Peyer's patch (tissue), 4 donors: Measurements from ENCODE around the gene PACRG. TPM values are rescaled to one million over a fixed set of nuclear protein-coding genes. Genes with fewer than 3 reads are reported as not detected.

Source experiments
- DNase-seq, 3 donors: peaks; one replicate each; pipeline ENCODE4 v3.0.0-alpha.2; 2017 to 2019
- H3K27ac ChIP-seq, 4 donors: fragments of 200-600 bp; sonication (generic); one replicate each; pipeline ENCODE4 v1.5.1; 2016 to 2019
- H3K27me3 ChIP-seq, 2 donors: fragments of 200-600 bp; sonication (generic); one replicate each; pipeline ENCODE4 v1.5.1; 2019
- H3K36me3 ChIP-seq, 3 donors: fragments of 200-600 bp; sonication (generic); one replicate each; pipeline ENCODE4 v1.5.1; 2016 to 2019
- H3K4me1 ChIP-seq, 4 donors: fragments of 200-600 bp; sonication (generic); one replicate each; pipeline ENCODE4 v1.5.1; 2016 to 2019
- H3K4me3 ChIP-seq, 4 donors: fragments of 200-600 bp; sonication (generic); 1 replicate in 3 of 4; 2 replicates in 1 of 4; pipeline ENCODE4 v1.5.1; 2016 to 2019; ENCODE audit warnings: mild to moderate bottlenecking in 1 of 4
- H3K9me3 ChIP-seq, 4 donors: fragments of 200-600 bp; sonication (generic); one replicate each; pipeline ENCODE4 v1.5.1; 2016 to 2019; ENCODE audit warnings: mild to moderate bottlenecking in 1 of 4
- CTCF ChIP-seq, 6 experiments: fragments of 450-650 bp in 4 of 6; fragments of 200-600 bp in 2 of 6; sonication (generic) in 1 of 6; IDR thresholded peaks; one replicate each; pipeline ENCODE4 v1.5.1; 2017 to 2019; ENCODE audit warnings: antibody characterized with exemption in 6 of 6, mild to moderate bottlenecking in 3 of 6, moderate library complexity in 1 of 6
- POLR2A ChIP-seq, 2 donors: fragments of 450-650 bp; IDR thresholded peaks; one replicate each; pipeline ENCODE4 v1.5.1; 2017; ENCODE audit warnings: antibody characterized with exemption in 2 of 2, mild to moderate bottlenecking in 2 of 2, moderate library complexity in 2 of 2
- total RNA-seq, 4 donors: library from RNA; depleted of rRNA; stranded (reverse); fragments of >200 nt; gene quantifications; one replicate each; pipeline ENCODE4 v1.1.0, GENCODE V29; 2016

Gene PACRG
- total RNA-seq, 4 donors from 2014 or later: 0.76 to 2.5 TPM; not detected in 2

GRCh38 chr6:163243083-163243482 lies 515.3 kb downstream of the PACRG start:
- H3K4me3 ChIP-seq: no peak overlapping the region
- no peak overlapping the region for H3K27ac ChIP-seq
- H3K27me3 ChIP-seq: no peaks in the 10 kb centered on the region
- H3K4me1 ChIP-seq: no peaks in the 10 kb centered on the region
- H3K36me3 ChIP-seq: no peaks in the 10 kb centered on the region
- DNase-seq: no peak
- no peaks in the 10 kb centered on the region for H3K9me3 ChIP-seq
- no peak for TF ChIP-seq CTCF (IDR thresholded peaks at IDR 0.05)
- TF ChIP-seq POLR2A (IDR thresholded peaks at IDR 0.05): no peak

- Histone ChIP-seq H3K27ac (no peak overlapping the region), H3K4me1 (no peaks in the 10 kb centered on the region), H3K9me3 (no peaks in the 10 kb centered on the region), H3K36me3 (no peaks in the 10 kb centered on the region), H3K27me3 (no peaks in the 10 kb centered on the region), H3K4me3 (no peak overlapping the region)
- no peak for DNase-seq
- TF ChIP-seq POLR2A (IDR thresholded peaks at IDR 0.05) (no peak), CTCF (IDR thresholded peaks at IDR 0.05) (no peak)
Observed at GRCh38 chr6:163243692-163244589, 516.2 kb downstream of the PACRG start.

GRCh38 chr6:163248051-163248450 lies 520.3 kb downstream of the PACRG start:
- no peak for DNase-seq
- H3K4me3 ChIP-seq: no peak overlapping the region
- TF ChIP-seq POLR2A (IDR thresholded peaks at IDR 0.05): no peak
- no peak for TF ChIP-seq CTCF (IDR thresholded peaks at IDR 0.05)
- no peaks in the 10 kb centered on the region for H3K27me3 ChIP-seq
- H3K36me3 ChIP-seq: no peaks in the 10 kb centered on the region
- H3K4me1 ChIP-seq: no peaks in the 10 kb centered on the region
- no peaks in the 10 kb centered on the region for H3K9me3 ChIP-seq
- no peak overlapping the region for H3K27ac ChIP-seq

- Histone ChIP-seq H3K9me3 (no peaks in the 10 kb centered on the region), H3K27ac (no peak overlapping the region), H3K4me1 (no peaks in the 10 kb centered on the region), H3K27me3 (no peaks in the 10 kb centered on the region), H3K36me3 (no peaks in the 10 kb centered on the region), H3K4me3 (no peak overlapping the region)
- no peak for DNase-seq
- TF ChIP-seq POLR2A (IDR thresholded peaks at IDR 0.05) (no peak), CTCF (IDR thresholded peaks at IDR 0.05) (no peak)
Observed at GRCh38 chr6:163249651-163250101, 521.9 kb downstream of the PACRG start.

- TF ChIP-seq CTCF (IDR thresholded peaks at IDR 0.05): no peak
- TF ChIP-seq POLR2A (IDR thresholded peaks at IDR 0.05): no peak
- no peaks in the 10 kb centered on the region for H3K36me3 ChIP-seq
- H3K27me3 ChIP-seq: no peaks in the 10 kb centered on the region
- H3K9me3 ChIP-seq: no peaks in the 10 kb centered on the region
- H3K4me3 ChIP-seq: no peak overlapping the region
- H3K4me1 ChIP-seq: no peaks in the 10 kb centered on the region
- no peak for DNase-seq
- H3K27ac ChIP-seq: no peak overlapping the region
Observed at GRCh38 chr6:163250116-163250515, 522.3 kb downstream of the PACRG start.
